HFFc6 (cell line): ENCODE measurements around the gene HIBADH. TPM values are rescaled to one million over a fixed set of nuclear protein-coding genes. Genes with fewer than 3 reads are reported as not detected.

ENCODE experiments used
- DNase-seq: peaks from one replicate; pipeline ENCODE4 v3.0.0-alpha.2; 2018
- H3K27ac Mint-ChIP-seq: 2 replicates; pipeline ENCODE4 v1.8.0; 2020; ENCODE audit warnings: mild to moderate bottlenecking, mixed read lengths
- H3K27me3 Mint-ChIP-seq: 2 replicates; pipeline ENCODE4 v1.8.0; 2021; ENCODE audit warnings: mild to moderate bottlenecking, moderate library complexity, mixed read lengths; ENCODE audit not compliant: insufficient read depth
- H3K36me3 Mint-ChIP-seq: 2 replicates; pipeline ENCODE4 v1.8.0; 2021; ENCODE audit warnings: low read depth, mixed read lengths
- H3K4me1 Mint-ChIP-seq: 2 replicates; pipeline ENCODE4 v1.8.0; 2020; ENCODE audit warnings: low read depth, mixed read lengths
- H3K4me3 Mint-ChIP-seq: 2 replicates; pipeline ENCODE4 v1.8.0; 2020; ENCODE audit warnings: mild to moderate bottlenecking, moderate library complexity, mixed read lengths
- H3K9me3 Mint-ChIP-seq: 2 replicates; pipeline ENCODE4 v1.8.0; 2020; ENCODE audit warnings: mild to moderate bottlenecking, mixed read lengths
- total RNA-seq, 6 experiments: library from RNA; stranded (reverse); fragmentation: NEBNext Ultra II Directional; extraction: Animal tissue kit (Norgen Biotek cat#: 25700); gene quantifications; 2 replicates in 1 of 6; 3 replicates in 5 of 6; pipeline ENCODE4 v1.2.3, GENCODE V29; 2021
- TF ChIP-seq, protein P1 (sequence below): fragments of 200-600 bp; sonication (generic); IDR thresholded peaks from 2 replicates; pipeline ENCODE4 v1.5.0; 2021; ENCODE audit warnings: antibody characterized with exemption, mild to moderate bottlenecking

Gene HIBADH
- total RNA-seq, 6 experiments from 2014 or later: 43.6 to 55.6 (median 47.3) TPM

DNA sequence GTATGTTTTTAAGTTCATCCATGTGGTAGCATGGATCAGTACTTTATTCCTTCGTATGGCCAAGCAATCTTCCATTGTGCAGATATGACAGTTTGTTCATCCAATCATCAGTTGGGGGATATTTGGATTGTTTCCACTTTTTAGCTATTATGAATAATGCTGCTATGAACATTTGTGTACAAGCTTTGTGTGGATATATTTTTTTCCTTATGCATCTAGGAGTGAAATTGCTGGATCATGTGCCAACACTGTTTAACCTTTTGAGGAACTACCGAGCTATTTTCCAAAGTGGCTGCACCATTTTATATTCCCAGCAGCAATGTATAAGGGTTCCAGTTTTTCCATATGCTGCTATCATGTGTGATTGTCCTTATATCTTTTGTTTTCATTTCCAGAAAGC lies 140.1 kb downstream of the HIBADH start:
- H3K36me3 Mint-ChIP-seq: peaks cover 19% of the 10 kb centered on the region
- H3K27ac Mint-ChIP-seq: no peak overlapping the region
- no peaks in the 10 kb centered on the region for H3K9me3 Mint-ChIP-seq
- TF ChIP-seq, protein P1, sequence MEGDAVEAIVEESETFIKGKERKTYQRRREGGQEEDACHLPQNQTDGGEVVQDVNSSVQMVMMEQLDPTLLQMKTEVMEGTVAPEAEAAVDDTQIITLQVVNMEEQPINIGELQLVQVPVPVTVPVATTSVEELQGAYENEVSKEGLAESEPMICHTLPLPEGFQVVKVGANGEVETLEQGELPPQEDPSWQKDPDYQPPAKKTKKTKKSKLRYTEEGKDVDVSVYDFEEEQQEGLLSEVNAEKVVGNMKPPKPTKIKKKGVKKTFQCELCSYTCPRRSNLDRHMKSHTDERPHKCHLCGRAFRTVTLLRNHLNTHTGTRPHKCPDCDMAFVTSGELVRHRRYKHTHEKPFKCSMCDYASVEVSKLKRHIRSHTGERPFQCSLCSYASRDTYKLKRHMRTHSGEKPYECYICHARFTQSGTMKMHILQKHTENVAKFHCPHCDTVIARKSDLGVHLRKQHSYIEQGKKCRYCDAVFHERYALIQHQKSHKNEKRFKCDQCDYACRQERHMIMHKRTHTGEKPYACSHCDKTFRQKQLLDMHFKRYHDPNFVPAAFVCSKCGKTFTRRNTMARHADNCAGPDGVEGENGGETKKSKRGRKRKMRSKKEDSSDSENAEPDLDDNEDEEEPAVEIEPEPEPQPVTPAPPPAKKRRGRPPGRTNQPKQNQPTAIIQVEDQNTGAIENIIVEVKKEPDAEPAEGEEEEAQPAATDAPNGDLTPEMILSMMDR: no peak
- no peak for DNase-seq
- no peak overlapping the region for H3K4me3 Mint-ChIP-seq
- H3K27me3 Mint-ChIP-seq: no peaks in the 10 kb centered on the region
- no peaks in the 10 kb centered on the region for H3K4me1 Mint-ChIP-seq

- Mint-ChIP-seq H3K36me3 (peaks cover 18% of the 10 kb centered on the region), H3K27me3 (no peaks in the 10 kb centered on the region), H3K9me3 (no peaks in the 10 kb centered on the region), H3K27ac (no peak overlapping the region), H3K4me1 (no peaks in the 10 kb centered on the region), H3K4me3 (no peak overlapping the region)
- TF ChIP-seq, protein P1: no peak
- DNase-seq: no peak
Observed at GRCh38 chr7:27520815-27521790, 141.6 kb downstream of the HIBADH start.

DNA sequence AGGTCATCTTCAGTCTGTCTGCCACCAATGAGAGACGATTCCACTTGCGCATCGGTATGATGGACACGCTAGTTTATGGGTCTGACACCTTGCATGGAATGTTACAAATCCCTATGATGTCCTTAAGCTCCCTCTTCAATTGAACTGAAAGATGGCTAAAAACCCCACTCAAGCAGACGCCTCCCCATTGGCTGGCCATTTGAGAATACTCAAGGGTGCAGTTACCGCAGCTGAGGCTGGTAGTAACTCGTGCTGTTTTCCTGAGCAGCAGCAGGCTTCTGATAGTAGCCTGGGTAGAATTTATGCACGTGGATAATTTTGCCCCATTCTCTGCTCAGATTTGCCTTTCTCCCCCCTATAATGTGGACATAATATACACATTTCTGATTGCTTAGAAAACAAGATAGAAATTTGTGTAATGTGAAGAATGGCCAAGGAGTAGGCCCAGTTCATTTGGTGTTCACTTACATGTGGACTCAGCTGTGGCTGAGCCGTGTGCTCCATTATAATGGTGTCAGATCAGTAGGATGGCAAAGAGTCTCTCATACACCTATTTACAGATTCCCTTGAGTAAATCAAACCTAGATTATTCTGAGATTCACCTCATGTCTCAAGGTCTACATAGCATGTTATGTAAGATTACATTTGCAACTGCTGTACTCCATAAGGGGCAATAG lies 142.8 kb downstream of the HIBADH start:
- DNase-seq: no peak
- Mint-ChIP-seq H3K4me3 (no peak overlapping the region), H3K4me1 (no peaks in the 10 kb centered on the region), H3K36me3 (peaks cover 12% of the 10 kb centered on the region), H3K27ac (no peak overlapping the region), H3K9me3 (no peaks in the 10 kb centered on the region), H3K27me3 (no peaks in the 10 kb centered on the region)
- TF ChIP-seq, protein P1: no peak

GRCh38 chr7:27518561-27519350 lies 143.9 kb downstream of the HIBADH start:
- Mint-ChIP-seq H3K27ac (no peak overlapping the region), H3K27me3 (no peaks in the 10 kb centered on the region), H3K4me3 (no peak overlapping the region), H3K4me1 (no peaks in the 10 kb centered on the region), H3K9me3 (no peaks in the 10 kb centered on the region), H3K36me3 (peaks cover 3% of the 10 kb centered on the region)
- no peak for DNase-seq
- TF ChIP-seq, protein P1: no peak

DNA sequence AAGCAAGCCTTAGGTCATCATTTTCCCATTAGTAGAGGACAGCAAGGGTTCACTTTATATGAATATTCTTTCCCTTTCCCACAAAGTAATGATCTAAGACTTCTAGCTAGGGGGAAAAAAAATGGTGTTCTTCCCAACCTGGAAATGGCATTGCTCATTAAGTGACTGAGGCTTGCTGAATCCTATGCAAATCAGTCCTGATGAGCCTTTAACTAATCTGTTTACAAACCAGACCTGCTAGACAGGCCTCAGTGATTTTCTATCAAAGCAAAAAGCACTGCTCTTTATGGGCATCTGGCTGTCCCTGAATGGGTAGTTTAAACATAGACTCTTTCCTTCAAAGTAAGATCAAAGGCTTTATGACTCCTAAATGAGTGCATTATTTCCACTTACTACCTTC lies 146.3 kb downstream of the HIBADH start:
- no peaks in the 10 kb centered on the region for H3K4me1 Mint-ChIP-seq
- H3K27me3 Mint-ChIP-seq: no peaks in the 10 kb centered on the region
- no peak for DNase-seq
- no peak overlapping the region for H3K27ac Mint-ChIP-seq
- TF ChIP-seq, protein P1: no peak
- no peaks in the 10 kb centered on the region for H3K9me3 Mint-ChIP-seq
- no peaks in the 10 kb centered on the region for H3K36me3 Mint-ChIP-seq
- H3K4me3 Mint-ChIP-seq: no peak overlapping the region
